Upper lobe of left lung (tissue), 6 donors: ENCODE data around the gene IL22RA1. TPM values are rescaled to one million over a fixed set of nuclear protein-coding genes. Genes with fewer than 3 reads are reported as not detected.

Experiments
- ATAC-seq, 2 donors: fragments of 200-7000 bp; cut with Tn5 transposase; one replicate each; pipeline ENCODE4 v1.9.1; 2022; ENCODE audit warnings: mild to moderate bottlenecking in 2 of 2, moderate library complexity in 2 of 2; ENCODE audit not compliant: low FRiP score in 2 of 2
- DNase-seq, 2 donors: peaks; one replicate each; pipeline ENCODE4 v3.0.0-alpha.2; 2019 to 2020
- H3K27ac ChIP-seq, 4 donors: fragments of 200-600 bp; sonication (generic); one replicate each; pipeline ENCODE4 v1.5.1; 2016 to 2019
- H3K27me3 ChIP-seq, 4 donors: fragments of 200-600 bp; sonication (generic); one replicate each; pipeline ENCODE4 v1.5.1; 2017 to 2019
- H3K36me3 ChIP-seq, 4 donors: fragments of 200-600 bp; sonication (generic); one replicate each; pipeline ENCODE4 v1.5.1; 2016 to 2019
- H3K4me1 ChIP-seq, 4 donors: fragments of 200-600 bp; sonication (generic); one replicate each; pipeline ENCODE4 v1.5.1; 2018 to 2019
- H3K4me3 ChIP-seq, 4 donors: fragments of 200-600 bp; sonication (generic); one replicate each; pipeline ENCODE4 v1.5.1; 2017 to 2019; ENCODE audit warnings: mild to moderate bottlenecking in 2 of 4, moderate library complexity in 1 of 4
- H3K9me3 ChIP-seq, 4 donors: fragments of 200-600 bp; sonication (generic); one replicate each; pipeline ENCODE4 v1.5.1; 2018 to 2019
- CTCF ChIP-seq, 6 experiments: fragments of 450-650 bp in 4 of 6; fragments of 200-600 bp in 2 of 6; sonication (generic) in 2 of 6; IDR thresholded peaks; one replicate each; pipeline ENCODE4 v1.5.1; 2016 to 2019; ENCODE audit warnings: antibody characterized with exemption in 6 of 6
- EP300 ChIP-seq, 4 donors: sonication (generic); formaldehyde crosslinking; IDR thresholded peaks; one replicate each; pipeline ENCODE4 v1.5.1; 2017; ENCODE audit warnings: antibody characterized with exemption in 4 of 4, control low read depth in 2 of 4
- POLR2A ChIP-seq, 4 donors: fragments of 450-650 bp; IDR thresholded peaks; one replicate each; pipeline ENCODE4 v1.5.1; 2016 to 2017; ENCODE audit warnings: antibody characterized with exemption in 4 of 4, mild to moderate bottlenecking in 2 of 4
- POLR2AphosphoS5 ChIP-seq, 2 donors: sonication (generic); formaldehyde crosslinking; IDR thresholded peaks; one replicate each; pipeline ENCODE4 v1.5.1; 2017; ENCODE audit warnings: antibody characterized with exemption in 2 of 2
- WGBS, 2 donors: methylation state at CpG; one replicate each; pipeline ENCODE4 v1.1.5; 2017 to 2018; 5-methylcytosine and 5-hydroxymethylcytosine counted together
- total RNA-seq, 6 donors: library from RNA; depleted of rRNA in 4 of 6; stranded (reverse); fragments of >200 nt in 4 of 6; gene quantifications; one replicate each; pipeline versions ENCODE4 v1.1.0 to v1.2.1, GENCODE V29; 2016 to 2021
- donor health status: DM: no; HTN: no; CAD: no; lungs with moderate emphysema.
- donor health status: DM: no; HTN: yes; CAD: no; lungs with severe emphysema.

The IL22RA1 gene
- total RNA-seq, 6 donors from 2014 or later = 0.15 to 1.4 (median 0.90) TPM

DNA sequence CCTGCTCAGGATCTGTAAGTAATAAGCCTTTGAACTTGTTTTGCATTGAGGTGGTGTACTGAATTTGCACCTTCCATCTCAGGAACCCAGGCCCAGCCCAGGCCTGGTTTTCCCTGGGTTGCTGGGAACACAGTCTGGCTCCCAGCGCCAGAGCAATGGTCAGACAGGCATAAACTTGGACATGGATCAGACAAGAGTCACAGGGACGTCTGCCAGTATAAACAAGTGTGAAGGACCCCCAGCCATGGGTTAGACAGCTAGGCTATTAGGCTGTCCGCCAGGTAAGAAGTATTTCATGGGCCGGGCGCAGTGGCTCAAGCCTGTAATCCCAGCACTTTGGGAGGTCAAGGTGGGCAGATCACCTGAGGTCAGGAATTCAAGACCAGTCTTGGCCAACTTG, 38.7 kb upstream of the IL22RA1 start:
- no peak overlapping the region for H3K27ac ChIP-seq

GRCh38 chr1:24180676-24181075, 37.7 kb upstream of the IL22RA1 start:
- ATAC-seq = no peak
- H3K27me3 ChIP-seq = no peaks in the 10 kb centered on the region
- 82 to 95% methylated on average over 5 to 6 of the region's 6 CpGs for WGBS, 2 donors
- H3K27ac ChIP-seq = no peak overlapping the region
- peak in 1 of 2 donors; percentile 20 for DNase-seq
- H3K4me3 ChIP-seq = no peak overlapping the region
- no peaks in the 10 kb centered on the region for H3K9me3 ChIP-seq
- H3K4me1 ChIP-seq = peaks cover 0 to 5% (median 0%) of the 10 kb centered on the region in 4 donors
- TF ChIP-seq CTCF (IDR thresholded peaks at IDR 0.05) = no peak
- no peak for TF ChIP-seq EP300 (IDR thresholded peaks at IDR 0.05)
- TF ChIP-seq POLR2AphosphoS5 (IDR thresholded peaks at IDR 0.05) = no peak
- no peaks in the 10 kb centered on the region for H3K36me3 ChIP-seq

More for the DNA sequence above, 38.7 kb upstream of the IL22RA1 start:
- Histone ChIP-seq H3K4me3 (no peak overlapping the region), H3K9me3 (no peaks in the 10 kb centered on the region), H3K27me3 (peaks cover 0 to under 1% (median 0%) of the 10 kb centered on the region in 4 donors), H3K36me3 (no peaks in the 10 kb centered on the region), H3K4me1 (peaks cover 0 to 5% (median under 1%) of the 10 kb centered on the region in 4 donors)
- DNase-seq = no peak
- peak in 1 of 2 donors; percentile 34 for ATAC-seq
- WGBS, 2 donors = 70 to 80% methylated on average over 4 to 5 of the region's 5 CpGs
- no peak for TF ChIP-seq CTCF (IDR thresholded peaks at IDR 0.05)
- no peak for TF ChIP-seq EP300 (IDR thresholded peaks at IDR 0.05)
- TF ChIP-seq POLR2AphosphoS5 (IDR thresholded peaks at IDR 0.05) = no peak
- no peak for TF ChIP-seq POLR2A (IDR thresholded peaks at IDR 0.05)

- Histone ChIP-seq H3K4me1 (peaks cover 0 to 5% (median 0%) of the 10 kb centered on the region in 4 donors), H3K36me3 (no peaks in the 10 kb centered on the region), H3K9me3 (no peaks in the 10 kb centered on the region), H3K27me3 (no peaks in the 10 kb centered on the region), H3K27ac (no peak overlapping the region), H3K4me3 (no peak overlapping the region)
- 68 to 75% methylated on average over 6 to 10 of the region's 10 CpGs for WGBS, 2 donors
- TF ChIP-seq CTCF (IDR thresholded peaks at IDR 0.05) (no peak), POLR2A (IDR thresholded peaks at IDR 0.05) (no peak)
- ATAC-seq (no peak), DNase-seq (no peak)
Measured at GRCh38 chr1:24179251-24179840, 36.4 kb upstream of the IL22RA1 start.

DNA sequence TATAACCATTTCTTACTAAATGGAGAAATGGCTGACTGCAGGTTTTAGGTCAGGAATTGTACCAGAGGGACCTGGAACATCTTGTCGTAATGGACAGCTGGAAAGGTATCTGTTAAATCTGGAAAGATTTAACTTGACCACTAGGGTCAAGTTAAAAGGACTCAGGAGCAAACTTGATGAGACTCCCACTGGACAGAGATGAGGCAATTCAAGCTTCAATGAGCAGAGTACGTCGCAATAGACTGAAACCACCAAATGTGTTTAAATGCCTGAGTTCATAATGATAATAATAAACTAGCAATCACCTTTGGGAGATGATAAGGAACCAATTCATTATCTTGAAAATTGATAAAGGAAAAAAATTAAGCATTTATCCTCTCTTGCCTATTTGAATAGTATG, 35.5 kb upstream of the IL22RA1 start:
- TF ChIP-seq POLR2A (IDR thresholded peaks at IDR 0.05) (no peak), CTCF (IDR thresholded peaks at IDR 0.05) (no peak), POLR2AphosphoS5 (IDR thresholded peaks at IDR 0.05) (no peak), EP300 (IDR thresholded peaks at IDR 0.05) (no peak)
- Histone ChIP-seq H3K27ac (no peak overlapping the region), H3K4me1 (peaks cover 0 to 5% (median 0%) of the 10 kb centered on the region in 4 donors), H3K36me3 (no peaks in the 10 kb centered on the region), H3K27me3 (no peaks in the 10 kb centered on the region), H3K4me3 (no peak overlapping the region), H3K9me3 (no peaks in the 10 kb centered on the region)
- WGBS, 2 donors = 84 to 92% methylated on average over 3 of the region's 3 CpGs
- DNase-seq (no peak), ATAC-seq (no peak)

DNA sequence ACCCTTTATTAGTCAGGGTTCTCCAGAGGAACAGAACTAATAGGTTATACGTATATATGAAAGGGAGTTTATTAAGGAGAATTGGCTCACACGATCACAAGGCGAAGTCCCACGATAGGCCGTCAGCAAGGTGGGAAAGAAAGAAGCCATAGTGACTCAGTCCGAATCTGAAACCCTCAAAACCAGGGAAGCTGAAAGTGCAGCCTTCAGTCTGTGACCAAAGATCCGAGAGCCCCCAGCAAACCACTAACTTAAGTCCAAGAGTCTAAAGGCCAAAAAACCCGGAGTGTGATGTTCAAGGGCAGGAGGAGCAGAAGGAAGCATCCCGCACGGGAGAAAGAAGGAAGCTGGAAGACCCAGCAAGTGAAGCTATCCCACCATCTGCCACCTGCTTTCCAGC, 34.2 kb upstream of the IL22RA1 start:
- H3K27me3 ChIP-seq = no peaks in the 10 kb centered on the region
- DNase-seq = no peak
- peaks cover 0 to 5% (median 0%) of the 10 kb centered on the region in 4 donors for H3K4me1 ChIP-seq
- H3K4me3 ChIP-seq = no peak overlapping the region
- 86 to 88% methylated on average over 10 of the region's 10 CpGs for WGBS, 2 donors
- no peaks in the 10 kb centered on the region for H3K36me3 ChIP-seq
- TF ChIP-seq CTCF (IDR thresholded peaks at IDR 0.05) = no peak
- no peak for TF ChIP-seq POLR2AphosphoS5 (IDR thresholded peaks at IDR 0.05)
- no peak for TF ChIP-seq EP300 (IDR thresholded peaks at IDR 0.05)
- no peak for TF ChIP-seq POLR2A (IDR thresholded peaks at IDR 0.05)
- ATAC-seq = no peak
- H3K27ac ChIP-seq = no peak overlapping the region
- no peaks in the 10 kb centered on the region for H3K9me3 ChIP-seq
